ENCODE measurements around the gene PTP4A2. TPM values are rescaled to one million over a fixed set of nuclear protein-coding genes. Genes with fewer than 3 reads are reported as not detected.

The PTP4A2 gene
- polyA plus RNA-seq, 1 of the 3 experiments (the other 2 are of a cell fraction), result 41.7 TPM

GRCh38 chr1:31955917-31956736 lies 18.0 kb upstream of the PTP4A2 start (continued):
- TF ChIP-seq ZBTB33 (IDR thresholded peaks at IDR 0.05; ENCODE audit: borderline replicate concordance, low read depth) (no peak), RAD21 (IDR thresholded peaks at IDR 0.05; ENCODE audit: low read length) (no peak; the same call in 1 of the 2 replicates)
- TF ChIP-seq, protein P1, sequence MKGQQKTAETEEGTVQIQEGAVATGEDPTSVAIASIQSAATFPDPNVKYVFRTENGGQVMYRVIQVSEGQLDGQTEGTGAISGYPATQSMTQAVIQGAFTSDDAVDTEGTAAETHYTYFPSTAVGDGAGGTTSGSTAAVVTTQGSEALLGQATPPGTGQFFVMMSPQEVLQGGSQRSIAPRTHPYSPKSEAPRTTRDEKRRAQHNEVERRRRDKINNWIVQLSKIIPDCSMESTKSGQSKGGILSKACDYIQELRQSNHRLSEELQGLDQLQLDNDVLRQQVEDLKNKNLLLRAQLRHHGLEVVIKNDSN (IDR thresholded peaks at IDR 0.05; ENCODE audit: borderline replicate concordance, low read depth), result no peak

- peaks cover 13% of the 10 kb centered on the region for H3F3A ChIP-seq (replicated peaks; ENCODE audit: insufficient read depth)
- H3K4me3 ChIP-seq (ENCODE audit: low read depth in 2 of 2, low read length in 1 of 2), result no peak overlapping the region
- H3K4me1 ChIP-seq (ENCODE audit: control insufficient read depth in 1 of 2, insufficient read depth in 2 of 2, low read depth in 1 of 2, low read length in 1 of 2), result peaks cover 5 to 17% of the 10 kb centered on the region in 2 experiments; a peak in 3 of 4 replicates
- H3K4me2 ChIP-seq, result peak overlapping the region; percentile 13; the same call in 1 of the 2 replicates
- no peaks in the 10 kb centered on the region for H3K27me3 ChIP-seq (ENCODE audit: insufficient read depth)
- H3K9ac ChIP-seq, result peak overlapping the region; percentile 52
- 75% methylated on average over 3 of the region's 6 CpGs for WGBS (ENCODE audit: low lambda C conversion rate)
- H2AFZ ChIP-seq (ENCODE audit: low read depth), result peak overlapping the region; percentile 95
- TF ChIP-seq FOXM1 (IDR thresholded peaks at IDR 0.05; ENCODE audit: low read depth) (no peak), JUND (IDR thresholded peaks at IDR 0.05) (no peak), TEAD4 (IDR thresholded peaks at IDR 0.05; ENCODE audit: borderline replicate concordance, insufficient read depth) (no peak), CHD2 (IDR thresholded peaks at IDR 0.05; ENCODE audit: low read length, partially characterized antibody) (no peak), YY1 (IDR thresholded peaks at IDR 0.05; ENCODE audit: low read depth) (no peak), SMC3 (IDR thresholded peaks at IDR 0.05; ENCODE audit: low read depth, low read length) (no peak), USF2 (IDR thresholded peaks at IDR 0.05; ENCODE audit: borderline replicate concordance, low read depth, low read length) (no peak), EP300 (IDR thresholded peaks at IDR 0.05; ENCODE audit: borderline replicate concordance in 1 of 2, low read depth in 1 of 2, low read length in 1 of 2) (no peak), MXI1 (IDR thresholded peaks at IDR 0.05; ENCODE audit: low read depth, low read length) (no peak), CTCF (IDR thresholded peaks at IDR 0.05) (no peak), SIN3A (IDR thresholded peaks at IDR 0.05; ENCODE audit: borderline replicate concordance, low read depth, low read length) (no peak), ELF1 (IDR thresholded peaks at IDR 0.05) (no peak), IRF3 (IDR thresholded peaks at IDR 0.05; ENCODE audit: low read depth, low read length) (no peak), NRF1 (IDR thresholded peaks at IDR 0.05; ENCODE audit: low read depth, low read length) (no peak)
- TF ChIP-seq, protein P2, sequence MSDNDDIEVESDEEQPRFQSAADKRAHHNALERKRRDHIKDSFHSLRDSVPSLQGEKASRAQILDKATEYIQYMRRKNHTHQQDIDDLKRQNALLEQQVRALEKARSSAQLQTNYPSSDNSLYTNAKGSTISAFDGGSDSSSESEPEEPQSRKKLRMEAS (IDR thresholded peaks at IDR 0.05; ENCODE audit: low read depth), result peak; percentile 88
- TF ChIP-seq, protein P1 (IDR thresholded peaks at IDR 0.05; ENCODE audit: borderline replicate concordance, low read depth), result peak; percentile 38; the same call in 1 of the 2 replicates
- H4K20me1 ChIP-seq (ENCODE audit: insufficient read depth), result no peaks in the 10 kb centered on the region
- no peaks in the 10 kb centered on the region for H3K9me2 ChIP-seq
- no peak for DNase-seq
- H3K79me2 ChIP-seq (ENCODE audit: insufficient read depth), result no peaks in the 10 kb centered on the region
- no peaks in the 10 kb centered on the region for H3K36me3 ChIP-seq (replicated peaks in 1 of 2; ENCODE audit: control insufficient read depth in 1 of 2, insufficient read depth in 2 of 2, low read length in 1 of 2)
- ChIA-PET POLR2A (no interaction called here), CTCF (interaction anchor here (0.8 to 5.8 kb wide), 7 partner anchors 9 to 304 kb away, joined by 3 to 61 read pairs (median 4); partner anchors contain the start of gene PTP4A2)
- no peaks in the 10 kb centered on the region for H3K9me3 ChIP-seq
- H3K27ac ChIP-seq (ENCODE audit: low read depth in 2 of 2, low read length in 1 of 2), result peak overlapping the region in 1 of 2 experiments; percentile 94; a peak in 2 of 4 replicates
These were observed 16.6 kb upstream of the PTP4A2 start for GRCh38 chr1:31954607-31955283.

Data from SK-N-SH (cell line).